GM21529 (cell line): ENCODE measurements around the gene SCTR.

ENCODE experiments used
- ATAC-seq: cut with Tn5 transposase; IDR thresholded peaks from one replicate; pipeline ENCODE4 v1.9.1; 2021; ENCODE audit not compliant: unreplicated experiment

SCTR gene

GRCh38 chr2:119475857-119476244 is 48.4 kb downstream of the SCTR start:
- no peak for ATAC-seq

- no peak for ATAC-seq
Measured at GRCh38 chr2:119475225-119475856, 48.9 kb downstream of the SCTR start.

- no peak for ATAC-seq
Measured at GRCh38 chr2:119474371-119475224, 49.7 kb downstream of the SCTR start.

- ATAC-seq, result no peak
Measured at GRCh38 chr2:119473621-119474370, 50.5 kb downstream of the SCTR start.

GRCh38 chr2:119472749-119473148 is 51.5 kb downstream of the SCTR start:
- ATAC-seq, result no peak

- ATAC-seq, result no peak
Measured at GRCh38 chr2:119469661-119470297, 54.5 kb downstream of the SCTR start.

GRCh38 chr2:119469131-119469530 is 55.2 kb downstream of the SCTR start:
- no peak for ATAC-seq

GRCh38 chr2:119468154-119468955 is 55.9 kb downstream of the SCTR start:
- ATAC-seq, result no peak

- ATAC-seq, result no peak
Measured at GRCh38 chr2:119466373-119466772, 57.9 kb downstream of the SCTR start.

- no peak for ATAC-seq
Measured at GRCh38 chr2:119465687-119466086, 58.6 kb downstream of the SCTR start.

GRCh38 chr2:119464981-119465380 is 59.3 kb downstream of the SCTR start:
- ATAC-seq, result no peak

- ATAC-seq, result no peak
Measured at GRCh38 chr2:119463990-119464389, 60.3 kb downstream of the SCTR start.

- ATAC-seq, result no peak
Measured at GRCh38 chr2:119463136-119463535, 61.1 kb downstream of the SCTR start.

GRCh38 chr2:119462574-119462973 is 61.7 kb downstream of the SCTR start:
- ATAC-seq, result no peak

- ATAC-seq, result no peak
Measured at GRCh38 chr2:119461811-119462210, 62.5 kb downstream of the SCTR start.

GRCh38 chr2:119460076-119460475 is 64.2 kb downstream of the SCTR start:
- ATAC-seq, result no peak

- peak; percentile 62 for ATAC-seq
Measured at GRCh38 chr2:119455066-119455718, 69.1 kb downstream of the SCTR start.

GRCh38 chr2:119453972-119454593 is 70.2 kb downstream of the SCTR start:
- ATAC-seq, result no peak

GRCh38 chr2:119451336-119452050 is 72.8 kb downstream of the SCTR start:
- ATAC-seq, result no peak
